ENCODE measurements around the gene UBXN11.

DNA sequence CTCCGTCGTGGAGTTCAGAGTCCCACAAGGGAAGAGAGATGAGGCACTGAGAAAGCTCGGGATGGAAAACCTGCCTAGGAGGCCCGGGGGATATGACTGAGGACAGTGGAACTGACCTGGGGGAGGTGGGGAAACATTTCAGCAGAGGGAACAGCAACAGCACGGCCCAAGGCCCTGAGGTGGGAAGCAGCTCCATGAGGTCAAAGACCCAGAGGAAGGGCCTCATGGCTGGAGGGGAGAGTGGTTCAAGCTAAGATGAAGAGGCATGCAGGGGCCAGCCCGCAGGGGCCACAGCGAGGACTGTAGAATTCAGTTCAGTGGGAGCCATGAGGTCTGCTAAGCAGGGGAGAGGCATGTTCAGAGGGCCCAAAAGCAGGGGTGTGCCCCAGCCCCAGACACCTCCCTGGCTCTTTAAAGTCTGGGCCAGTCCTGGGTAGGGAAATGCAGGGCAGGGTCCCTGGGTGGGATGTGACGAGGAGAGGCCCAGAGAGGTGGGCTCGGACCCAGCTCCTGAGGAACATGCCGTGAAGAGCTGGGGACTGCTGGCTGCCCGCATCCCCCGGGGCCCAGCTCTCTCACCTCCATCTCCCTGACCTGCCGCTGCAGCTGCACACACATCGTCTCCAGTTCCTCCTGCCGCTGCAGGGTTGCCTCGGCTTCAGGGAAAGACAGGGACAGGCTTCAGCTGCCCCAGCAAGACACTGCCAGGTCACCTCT is 9.9 kb downstream of the UBXN11 start:
- TF ChIP-seq, protein P1, sequence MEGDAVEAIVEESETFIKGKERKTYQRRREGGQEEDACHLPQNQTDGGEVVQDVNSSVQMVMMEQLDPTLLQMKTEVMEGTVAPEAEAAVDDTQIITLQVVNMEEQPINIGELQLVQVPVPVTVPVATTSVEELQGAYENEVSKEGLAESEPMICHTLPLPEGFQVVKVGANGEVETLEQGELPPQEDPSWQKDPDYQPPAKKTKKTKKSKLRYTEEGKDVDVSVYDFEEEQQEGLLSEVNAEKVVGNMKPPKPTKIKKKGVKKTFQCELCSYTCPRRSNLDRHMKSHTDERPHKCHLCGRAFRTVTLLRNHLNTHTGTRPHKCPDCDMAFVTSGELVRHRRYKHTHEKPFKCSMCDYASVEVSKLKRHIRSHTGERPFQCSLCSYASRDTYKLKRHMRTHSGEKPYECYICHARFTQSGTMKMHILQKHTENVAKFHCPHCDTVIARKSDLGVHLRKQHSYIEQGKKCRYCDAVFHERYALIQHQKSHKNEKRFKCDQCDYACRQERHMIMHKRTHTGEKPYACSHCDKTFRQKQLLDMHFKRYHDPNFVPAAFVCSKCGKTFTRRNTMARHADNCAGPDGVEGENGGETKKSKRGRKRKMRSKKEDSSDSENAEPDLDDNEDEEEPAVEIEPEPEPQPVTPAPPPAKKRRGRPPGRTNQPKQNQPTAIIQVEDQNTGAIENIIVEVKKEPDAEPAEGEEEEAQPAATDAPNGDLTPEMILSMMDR (IDR thresholded peaks at IDR 0.05), result no peak
- no peak for TF ChIP-seq POLR2AphosphoS5 (IDR thresholded peaks at IDR 0.05)
- TF ChIP-seq POLR2A (IDR thresholded peaks at IDR 0.05), result no peak
